COR-L47 (cell line): ENCODE results near the gene NTN1.

Source experiments
- DNase-seq: peaks from one replicate; lab custom pipeline; 2025; lab: John Stamatoyannopoulos, UW

Gene NTN1

DNA sequence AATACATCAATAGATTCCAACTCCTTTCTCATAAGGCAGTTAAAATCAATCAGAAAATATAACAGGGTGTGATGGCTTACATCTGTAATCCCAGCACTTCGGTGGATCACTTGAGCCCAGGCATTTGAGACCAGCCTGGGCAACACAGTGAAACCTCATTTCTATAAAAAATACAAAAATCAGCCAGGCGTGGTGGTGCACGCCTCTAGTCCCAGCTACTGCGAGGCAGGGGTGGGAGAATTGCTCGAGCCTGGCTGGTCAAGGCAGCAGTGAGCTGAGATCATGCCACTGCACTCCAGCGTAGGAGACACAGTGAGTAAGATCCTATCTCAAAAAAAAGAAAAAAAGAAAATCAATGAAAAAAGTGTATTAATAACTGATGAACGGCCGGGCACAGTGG, 258.6 kb downstream of the NTN1 start:
- DNase-seq = no peak

DNA sequence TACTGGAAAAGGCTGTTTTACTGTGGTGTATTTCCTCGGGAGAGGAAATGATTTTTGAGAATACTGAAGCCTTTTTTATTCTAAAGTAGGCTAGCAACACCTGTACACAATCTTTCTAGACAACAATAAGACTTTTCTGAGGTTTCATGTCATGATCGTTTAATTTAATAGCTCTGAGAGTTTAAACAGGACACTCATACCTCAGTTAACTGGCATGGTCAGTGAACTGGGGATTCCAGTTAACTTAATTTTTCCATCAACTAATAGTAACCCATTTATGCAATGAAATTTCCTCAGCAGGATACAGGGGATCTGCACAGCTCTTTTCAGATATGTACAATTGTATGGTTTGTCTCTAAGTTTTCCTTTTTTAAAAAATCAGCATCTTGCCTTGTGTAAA, 262.6 kb downstream of the NTN1 start:
- no peak for DNase-seq

DNA sequence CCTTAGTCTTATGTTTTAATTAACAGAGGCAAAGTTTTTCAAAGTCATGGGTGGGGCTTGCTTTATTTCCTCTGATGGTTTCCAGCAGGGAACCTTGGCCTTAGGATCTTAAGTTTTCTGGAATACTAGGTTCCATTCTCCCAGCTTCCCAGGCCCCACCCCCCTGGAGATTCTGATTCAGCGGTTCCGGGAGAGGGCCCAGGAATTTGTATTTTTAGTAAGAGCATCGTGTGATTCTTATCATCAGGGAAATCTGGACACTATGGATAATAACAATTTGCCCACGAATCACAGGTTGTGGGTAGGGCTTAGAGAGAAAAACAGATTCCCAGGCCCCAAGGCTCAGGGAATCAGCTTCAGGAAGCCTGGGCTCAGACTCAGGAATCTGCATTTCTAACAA, 263.6 kb downstream of the NTN1 start:
- no peak for DNase-seq

DNA sequence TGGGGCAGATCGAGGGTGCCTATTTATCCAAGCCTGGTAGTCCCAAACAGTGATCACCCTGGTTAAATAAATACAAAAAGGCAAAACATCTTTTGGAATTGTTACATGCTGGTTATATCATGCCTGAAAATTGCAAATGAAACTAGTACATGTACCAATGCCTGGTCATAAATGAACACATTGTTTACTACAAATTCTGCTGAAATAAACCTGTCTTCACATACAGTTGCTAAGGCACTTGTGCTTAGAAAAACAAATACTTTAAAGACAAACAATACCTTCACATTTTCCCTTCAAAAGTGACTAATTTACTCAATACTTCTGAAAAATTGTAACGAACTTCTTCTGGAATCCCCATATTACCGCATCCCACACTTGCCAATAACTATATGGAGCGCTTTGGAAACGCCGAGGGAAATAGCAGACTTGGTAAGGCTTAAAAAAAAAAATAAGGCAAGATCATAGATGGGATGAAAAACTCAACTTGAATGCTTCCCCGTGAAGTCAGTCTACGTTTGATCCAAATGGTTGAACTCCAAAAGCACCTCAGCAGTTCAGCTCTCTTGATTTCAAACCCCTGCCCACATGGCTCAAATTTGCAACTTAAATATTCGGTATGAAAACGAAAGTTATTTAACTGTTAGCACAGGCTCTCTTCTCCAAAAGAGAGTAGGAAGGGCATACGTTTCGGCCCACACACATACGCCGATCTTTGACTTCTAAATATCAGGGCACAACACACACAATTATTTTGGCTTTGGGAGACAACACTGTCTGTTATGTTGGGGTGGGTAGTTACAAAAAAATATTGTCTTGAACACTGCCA, 264.5 kb downstream of the NTN1 start:
- no peak for DNase-seq

DNA sequence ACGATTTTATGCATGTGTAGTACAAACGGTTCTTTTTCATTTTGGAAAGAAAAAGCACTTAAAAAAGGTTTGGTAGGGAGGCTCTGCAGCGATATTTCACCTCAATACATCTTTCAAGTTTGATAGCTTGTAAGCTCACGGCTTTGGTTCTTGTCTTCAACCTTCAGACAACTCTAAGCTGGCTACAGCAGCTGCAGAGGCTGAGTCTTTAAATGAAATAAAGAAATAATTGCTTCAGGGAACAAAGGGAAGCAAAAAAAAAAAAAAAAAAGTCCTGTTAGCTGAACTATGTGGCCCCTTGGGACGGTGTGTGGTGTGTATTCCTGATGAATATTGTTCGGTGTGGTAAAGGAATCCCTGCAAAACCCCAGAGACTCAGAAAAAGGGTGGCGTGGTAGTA, 265.1 kb downstream of the NTN1 start:
- no peak for DNase-seq

DNA sequence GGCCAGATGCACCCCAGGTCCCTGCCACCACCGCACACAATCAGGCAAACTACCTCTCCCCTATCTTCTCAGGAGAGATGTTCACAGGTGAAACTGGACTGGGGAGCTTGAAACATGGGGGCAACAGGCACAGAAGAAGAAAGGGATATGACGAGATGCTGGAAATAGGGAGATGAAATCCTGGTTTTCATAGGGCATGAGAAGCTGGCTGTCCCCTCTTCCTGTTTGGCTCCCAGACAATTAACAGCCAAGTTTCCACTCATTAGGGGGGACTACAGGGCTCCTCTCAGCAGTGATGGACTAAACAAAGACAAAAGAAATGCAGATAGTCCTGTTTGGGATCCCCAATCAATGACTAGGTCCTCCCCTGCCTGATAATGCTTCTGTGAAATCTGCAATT, 266.0 kb downstream of the NTN1 start:
- DNase-seq = no peak

DNA sequence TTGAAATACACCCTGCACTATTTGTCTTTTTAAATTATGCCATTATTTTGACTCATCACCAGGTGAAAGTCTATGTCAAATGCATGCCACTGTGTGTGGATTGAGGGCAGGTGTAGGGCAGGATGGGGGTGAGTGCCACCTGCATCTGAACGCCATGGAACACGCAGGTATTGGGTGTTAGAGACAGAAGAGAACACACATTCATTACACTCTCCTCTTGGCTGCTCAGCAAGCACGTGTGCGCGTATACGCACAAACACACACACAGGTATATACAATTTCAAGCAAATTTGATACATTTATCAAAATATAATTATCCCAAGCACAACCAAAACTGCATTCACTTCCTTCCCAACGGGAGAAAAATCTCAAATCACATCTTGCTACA, 268.9 kb downstream of the NTN1 start:
- no peak for DNase-seq

DNA sequence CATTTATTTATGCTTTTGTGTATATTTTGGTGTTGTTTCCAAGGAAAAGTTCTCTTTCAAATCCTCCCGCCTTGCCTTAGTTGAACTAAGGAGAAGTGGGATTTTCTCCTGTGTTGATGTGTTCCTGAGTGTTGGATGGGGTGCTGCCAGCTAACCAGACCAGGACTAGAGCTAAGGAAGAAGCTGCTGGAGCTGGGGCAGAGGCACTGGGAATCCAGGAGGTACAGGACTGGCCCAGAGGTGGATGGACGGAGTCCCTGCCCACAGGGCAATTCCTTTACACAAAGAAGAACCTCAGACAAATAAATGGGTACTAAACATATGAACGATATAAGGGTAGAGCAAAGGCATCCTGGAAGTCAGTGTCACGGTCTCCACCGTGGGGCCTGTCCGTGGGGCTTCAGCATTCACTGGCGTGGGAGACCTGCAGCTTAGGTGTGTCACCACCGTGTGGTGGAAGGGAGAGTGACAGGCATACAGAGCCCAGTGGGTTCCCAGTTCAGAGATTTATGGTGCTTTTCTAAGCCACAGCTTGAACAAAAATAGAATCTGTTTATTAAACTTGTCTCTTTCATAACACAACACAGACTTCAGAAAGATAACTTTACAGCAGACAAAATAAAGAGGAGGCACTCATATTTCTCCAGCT, 270.7 kb downstream of the NTN1 start:
- no peak for DNase-seq

DNA sequence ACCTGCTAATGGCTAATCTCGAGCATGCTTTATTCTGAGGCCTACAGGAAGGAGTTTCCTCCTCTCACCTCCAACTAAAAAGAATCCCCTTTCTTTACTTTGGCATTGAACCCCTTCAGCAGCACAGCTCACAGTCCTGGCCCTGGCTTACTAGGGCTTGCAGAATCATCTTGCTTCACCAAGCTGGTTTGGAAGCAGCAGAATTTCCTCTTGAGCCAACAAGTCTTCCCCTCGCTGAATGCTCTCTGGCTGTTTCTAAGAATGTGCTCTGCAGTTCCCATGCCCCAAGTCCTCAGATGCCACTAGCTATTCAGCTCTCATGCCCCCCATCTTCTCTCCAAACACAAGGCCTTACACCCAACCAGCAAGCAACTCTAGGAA, 271.2 kb downstream of the NTN1 start:
- DNase-seq = no peak
